HEK293 (cell line): ENCODE results near the gene EGFLAM.
A peak's percentile ranks its signal among the peaks of the same experiment; 100 is the strongest.

Source experiments
- CTCF ChIA-PET: fragments of 350-600 bp; formaldehyde crosslinking; extraction: SDS; loops from one replicate; lab custom pipeline; 2021; ENCODE audit warnings: antibody characterized with exemption; lab: Yijun Ruan, JAX
- POLR2A ChIA-PET: fragments of 300-600 bp; formaldehyde crosslinking; extraction: SDS; loops from one replicate; lab custom pipeline; 2020; ENCODE audit warnings: antibody characterized with exemption, inconsistent platforms; lab: Yijun Ruan, JAX
- H3K27ac ChIP-seq: fragments of 200-500 bp; sonication (Bioruptor generic); 2 replicates; pipeline ENCODE4 v1.5.1; 2014; ENCODE audit warnings: low read depth, low read length, control low read depth, inconsistent platforms; ENCODE audit errors: extremely low read depth
- H3K36me3 ChIP-seq, 2 experiments: fragments of 200-500 bp in 1 of 2; sonication (Bioruptor generic) in 1 of 2; 1 replicate in 1 of 2; 2 replicates in 1 of 2; pipeline ENCODE4 v1.5.1; 2014 to 2017; ENCODE audit warnings: inconsistent platforms in 2 of 2, low read length in 2 of 2; ENCODE audit not compliant: control insufficient read depth in 2 of 2, insufficient read depth in 1 of 2
- H3K4me1 ChIP-seq: fragments of 200-500 bp; sonication (Bioruptor generic); 2 replicates; pipeline ENCODE4 v1.5.1; 2014; ENCODE audit warnings: mild to moderate bottlenecking, low read length, inconsistent platforms; ENCODE audit not compliant: control insufficient read depth, insufficient read depth
- H3K4me3 ChIP-seq: 2 replicates; pipeline ENCODE4 v1.5.1; 2011; ENCODE audit warnings: low read depth, mild to moderate bottlenecking, control low read depth, low read length, moderate library complexity
- H3K9me3 ChIP-seq: fragments of 200-500 bp; sonication (Bioruptor generic); 2 replicates; pipeline ENCODE4 v1.5.1; 2014; ENCODE audit warnings: low read depth, low read length, inconsistent platforms; ENCODE audit not compliant: control insufficient read depth, insufficient read depth
- GLIS1 ChIP-seq: fragments of 450-650 bp; formaldehyde crosslinking; IDR thresholded peaks from 2 replicates; pipeline ENCODE4 v1.5.1; 2016; ENCODE audit warnings: missing biosample characterization, missing genetic modification characterization
- IKZF3 ChIP-seq: fragments of 450-650 bp; IDR thresholded peaks from 2 replicates; pipeline ENCODE4 v1.5.0; 2018; ENCODE audit warnings: missing biosample characterization, mild to moderate bottlenecking, missing genetic modification characterization, moderate library complexity
- SP7 ChIP-seq: fragments of 450-650 bp; formaldehyde crosslinking; IDR thresholded peaks from 2 replicates; pipeline ENCODE4 v1.5.1; 2016; ENCODE audit warnings: missing biosample characterization, missing genetic modification characterization
- ZBTB11 ChIP-seq: fragments of 450-650 bp; formaldehyde crosslinking; conservative IDR thresholded peaks from 2 replicates; pipeline ENCODE4 v1.5.1; 2016; ENCODE audit warnings: low read depth, missing biosample characterization, missing genetic modification characterization
- ZFHX2 ChIP-seq: fragments of 450-650 bp; formaldehyde crosslinking; conservative IDR thresholded peaks from 2 replicates; pipeline ENCODE4 v1.5.1; 2016; ENCODE audit warnings: missing biosample characterization, missing genetic modification characterization
- ZIC2 ChIP-seq: fragments of 450-650 bp; formaldehyde crosslinking; IDR thresholded peaks from 2 replicates; pipeline ENCODE4 v1.5.1; 2016; ENCODE audit warnings: missing biosample characterization, missing genetic modification characterization
- ZNF121 ChIP-seq: fragments of 450-650 bp; formaldehyde crosslinking; IDR thresholded peaks from 2 replicates; pipeline ENCODE4 v1.5.1; 2016; ENCODE audit warnings: missing biosample characterization, missing genetic modification characterization
- ZNF140 ChIP-seq: fragments of 450-650 bp; formaldehyde crosslinking; IDR thresholded peaks from 2 replicates; pipeline ENCODE4 v1.5.1; 2016; ENCODE audit warnings: missing biosample characterization, missing genetic modification characterization
- ZNF155 ChIP-seq: fragments of 450-650 bp; formaldehyde crosslinking; IDR thresholded peaks from 2 replicates; pipeline ENCODE4 v1.5.1; 2016; ENCODE audit warnings: missing biosample characterization, missing genetic modification characterization
- ZNF391 ChIP-seq: fragments of 450-650 bp; formaldehyde crosslinking; IDR thresholded peaks from 2 replicates; pipeline ENCODE4 v1.5.1; 2016; ENCODE audit warnings: low read depth, missing biosample characterization, missing genetic modification characterization, borderline replicate concordance
- ZNF423 ChIP-seq: fragments of 450-650 bp; formaldehyde crosslinking; IDR thresholded peaks from 2 replicates; pipeline ENCODE4 v1.5.1; 2016; ENCODE audit warnings: missing biosample characterization, missing genetic modification characterization
- ZNF433 ChIP-seq: fragments of 450-650 bp; formaldehyde crosslinking; IDR thresholded peaks from 2 replicates; pipeline ENCODE4 v1.5.1; 2016; ENCODE audit warnings: missing biosample characterization, missing genetic modification characterization, low read depth
- ZNF623 ChIP-seq: fragments of 450-650 bp; formaldehyde crosslinking; IDR thresholded peaks from 2 replicates; pipeline ENCODE4 v1.5.1; 2016; ENCODE audit warnings: missing biosample characterization, missing genetic modification characterization
- ZNF639 ChIP-seq: fragments of 450-650 bp; formaldehyde crosslinking; IDR thresholded peaks from 2 replicates; pipeline ENCODE4 v1.5.1; 2016; ENCODE audit warnings: missing biosample characterization, missing genetic modification characterization
- ZNF785 ChIP-seq: fragments of 450-650 bp; formaldehyde crosslinking; IDR thresholded peaks from 2 replicates; pipeline ENCODE4 v1.5.1; 2016; ENCODE audit warnings: missing biosample characterization, missing genetic modification characterization
- ZSCAN23 ChIP-seq: fragments of 450-650 bp; formaldehyde crosslinking; IDR thresholded peaks from 2 replicates; pipeline ENCODE4 v1.5.1; 2016; ENCODE audit warnings: missing biosample characterization, missing genetic modification characterization

The EGFLAM gene

DNA sequence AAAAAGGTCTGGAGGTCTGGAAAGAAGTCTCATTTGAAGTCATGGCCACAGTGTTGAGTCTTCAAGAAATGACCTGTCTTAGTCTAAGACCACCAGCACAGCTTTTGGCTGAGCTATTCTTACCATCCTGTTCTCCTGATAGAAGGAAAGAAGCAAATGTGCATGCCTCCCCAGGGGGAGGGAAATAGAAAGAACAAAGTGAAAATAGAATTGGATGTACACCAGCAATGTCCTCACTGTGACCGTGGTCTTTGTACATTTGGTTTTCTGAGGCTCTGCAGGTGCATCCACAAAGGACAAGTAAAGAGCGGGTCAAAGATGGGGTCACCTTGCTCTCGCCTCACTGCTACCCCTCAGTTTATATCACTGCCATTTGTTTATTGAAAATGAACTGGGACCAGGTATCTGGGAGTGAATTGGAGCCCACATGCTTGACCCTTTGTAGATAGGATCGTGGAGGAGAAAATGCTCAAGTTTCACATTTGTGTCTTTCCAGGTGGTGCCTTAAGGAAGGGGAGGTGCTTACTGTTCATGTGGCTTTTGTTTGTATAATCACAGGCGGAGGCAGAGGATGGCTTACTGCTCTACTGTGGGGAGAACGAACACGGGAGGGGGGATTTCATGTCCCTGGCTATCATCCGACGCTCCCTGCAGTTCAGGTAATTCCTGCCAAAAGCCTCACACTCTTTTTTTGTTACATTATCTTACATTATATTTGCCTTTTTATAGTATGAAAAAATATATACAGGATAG is 150.3 kb downstream of the EGFLAM start:
- POLR2A ChIA-PET: no interaction called here
- CTCF ChIA-PET: interaction anchor here (1.1 to 3.6 kb wide), 3 partner anchors 11 to 26 kb away, joined by 3 to 17 read pairs (median 6); no protein-coding TSS in a partner anchor

GRCh38 chr5:38410304-38410990 is 152.1 kb downstream of the EGFLAM start:
- ChIA-PET POLR2A (interaction anchor here (0.6 kb wide), 1 partner anchor 362 kb away, joined by 4 read pairs; no protein-coding TSS in a partner anchor), CTCF (interaction anchor here (2.6 kb wide), 1 partner anchor 10 kb away, joined by 12 read pairs; no protein-coding TSS in a partner anchor)
- no peak overlapping the region for H3K4me3 ChIP-seq
- H3K9me3 ChIP-seq: no peaks in the 10 kb centered on the region
- H3K4me1 ChIP-seq: no peaks in the 10 kb centered on the region
- no peak for TF ChIP-seq ZNF433 (tag by site-specific recombination)
- no peak for TF ChIP-seq ZNF639 (tag by site-specific recombination)
- TF ChIP-seq ZBTB11: no peak
- TF ChIP-seq ZNF121 (tag by site-specific recombination): no peak
- TF ChIP-seq ZNF155 (tag by site-specific recombination): no peak
- TF ChIP-seq ZSCAN23 (tag by site-specific recombination): no peak
- no peak for TF ChIP-seq ZNF623 (tag by site-specific recombination)
- TF ChIP-seq ZFHX2 (tag by site-specific recombination): no peak
- TF ChIP-seq GLIS1 (tag by site-specific recombination): no peak
- no peak for TF ChIP-seq ZNF391
- no peak for TF ChIP-seq ZNF785 (tag by site-specific recombination)
- no peak for TF ChIP-seq ZNF140
- H3K36me3 ChIP-seq: no peaks in the 10 kb centered on the region
- no peak overlapping the region for H3K27ac ChIP-seq

More for the DNA sequence above, 150.3 kb downstream of the EGFLAM start:
- no peak for TF ChIP-seq ZNF423
- TF ChIP-seq ZIC2 (tag by site-specific recombination): peak; percentile 52
- H3K9me3 ChIP-seq: no peaks in the 10 kb centered on the region
- no peaks in the 10 kb centered on the region for H3K4me1 ChIP-seq
- no peak overlapping the region for H3K4me3 ChIP-seq
- H3K27ac ChIP-seq: no peak overlapping the region
- H3K36me3 ChIP-seq: no peaks in the 10 kb centered on the region

GRCh38 chr5:38413696-38414095 is 155.3 kb downstream of the EGFLAM start:
- Histone ChIP-seq H3K9me3 (no peaks in the 10 kb centered on the region), H3K4me1 (peaks cover 14% of the 10 kb centered on the region), H3K36me3 (no peaks in the 10 kb centered on the region), H3K27ac (no peak overlapping the region)
- CTCF ChIA-PET: interaction anchor here (0.6 to 9.0 kb wide), 6 partner anchors 28 to 383 kb away, joined by 3 to 90 read pairs (median 4); no protein-coding TSS in a partner anchor
- POLR2A ChIA-PET: no interaction called here
- TF ChIP-seq SP7 (0 out of 2 replicates have a peak, but pooled peaks have one; percentile 1), IKZF3 (no peak)
- TF ChIP-seq, all 188 proteins: peak for 1
- no peak overlapping the region for H3K4me3 ChIP-seq
